Measurements from ENCODE around the gene AMDHD1.
A peak's percentile ranks its signal among the peaks of the same experiment; 100 is the strongest.

Gene AMDHD1

DNA sequence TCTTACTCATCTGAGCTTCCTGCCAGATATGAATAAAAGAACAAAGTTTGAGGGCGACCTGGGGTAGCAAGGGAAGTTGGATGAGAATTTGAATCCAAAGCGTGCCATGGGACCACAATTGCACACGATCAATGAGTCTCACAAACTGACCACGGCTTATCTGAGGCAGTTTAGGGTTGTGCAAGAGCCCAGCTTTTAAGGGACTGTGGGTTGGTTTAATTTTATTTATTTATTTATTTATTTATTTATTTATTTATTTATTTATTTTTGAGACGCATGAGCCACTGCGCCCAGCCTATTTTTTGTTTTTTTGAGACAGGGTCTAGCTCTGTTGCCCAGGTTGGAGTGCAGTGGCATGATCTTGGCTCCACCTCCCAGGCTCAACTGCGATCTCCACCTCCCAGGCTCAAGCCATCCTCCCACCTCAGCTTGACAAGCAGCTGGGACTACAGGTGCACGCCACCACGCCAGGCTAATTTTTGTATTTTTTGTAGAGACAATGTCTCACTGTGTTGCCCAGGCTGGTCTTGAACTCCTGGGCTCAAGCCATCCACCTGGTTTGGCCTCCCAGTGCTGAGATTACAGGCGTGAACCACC lies 1.1 kb downstream of the AMDHD1 start:
- Histone ChIP-seq H3K36me3 (ENCODE audit: control insufficient read depth, insufficient read depth, low read length) (no peaks in the 10 kb centered on the region), H3K4me3 (ENCODE audit: low read depth, low read length) (peak overlapping the region; percentile 89), H3K9ac (ENCODE audit: low read depth, low read length) (no peak overlapping the region), H3K9me3 (ENCODE audit: control insufficient read depth, insufficient read depth, low read length) (no peaks in the 10 kb centered on the region), H3K27me3 (ENCODE audit: control insufficient read depth, insufficient read depth, low read length) (peaks cover 8% of the 10 kb centered on the region), H3K4me1 (ENCODE audit: control insufficient read depth, insufficient read depth, low read length) (peaks cover 2% of the 10 kb centered on the region)

- no peaks in the 10 kb centered on the region for H3K36me3 ChIP-seq (ENCODE audit: control insufficient read depth, insufficient read depth, low read length)
- H3K9ac ChIP-seq (ENCODE audit: low read depth, low read length) = no peak overlapping the region
- H3K4me1 ChIP-seq (ENCODE audit: control insufficient read depth, insufficient read depth, low read length) = peaks cover 15% of the 10 kb centered on the region
- no peak overlapping the region for H3K4me3 ChIP-seq (ENCODE audit: low read depth, low read length)
- H3K9me3 ChIP-seq (ENCODE audit: control insufficient read depth, insufficient read depth, low read length) = no peaks in the 10 kb centered on the region
- H3K27me3 ChIP-seq (ENCODE audit: control insufficient read depth, insufficient read depth, low read length) = no peaks in the 10 kb centered on the region
Measured at GRCh38 chr12:95949477-95950206, 6.5 kb downstream of the AMDHD1 start.

GRCh38 chr12:95951515-95951914 lies 8.4 kb downstream of the AMDHD1 start:
- H3K4me1 ChIP-seq (ENCODE audit: control insufficient read depth, insufficient read depth, low read length) = peaks cover 15% of the 10 kb centered on the region
- H3K4me3 ChIP-seq (ENCODE audit: low read depth, low read length) = no peak overlapping the region
- no peaks in the 10 kb centered on the region for H3K9me3 ChIP-seq (ENCODE audit: control insufficient read depth, insufficient read depth, low read length)
- no peaks in the 10 kb centered on the region for H3K27me3 ChIP-seq (ENCODE audit: control insufficient read depth, insufficient read depth, low read length)
- no peak overlapping the region for H3K9ac ChIP-seq (ENCODE audit: low read depth, low read length)
- H3K36me3 ChIP-seq (ENCODE audit: control insufficient read depth, insufficient read depth, low read length) = no peaks in the 10 kb centered on the region

DNA sequence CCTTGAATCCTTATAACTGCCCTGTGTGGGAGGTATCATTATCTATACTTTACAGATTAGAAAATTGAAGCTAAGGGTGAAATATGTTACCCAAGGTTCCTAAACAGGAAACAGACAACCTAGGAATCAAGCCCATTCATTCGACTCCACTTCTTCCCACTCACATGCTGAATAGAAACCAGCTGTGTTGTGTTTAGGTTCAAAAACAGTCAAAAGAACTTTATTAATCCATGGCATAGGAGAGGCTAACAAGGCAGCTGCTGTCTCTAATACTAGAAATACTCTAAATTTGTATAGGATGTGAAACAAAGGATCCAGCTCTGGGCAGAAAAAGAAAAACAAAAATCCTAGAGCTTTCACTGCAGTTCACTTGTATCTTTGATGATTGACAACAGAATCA lies 9.9 kb downstream of the AMDHD1 start:
- peaks cover 21% of the 10 kb centered on the region for H3K4me1 ChIP-seq (ENCODE audit: control insufficient read depth, insufficient read depth, low read length)
- H3K9ac ChIP-seq (ENCODE audit: low read depth, low read length) = no peak overlapping the region
- H3K27me3 ChIP-seq (ENCODE audit: control insufficient read depth, insufficient read depth, low read length) = no peaks in the 10 kb centered on the region
- no peaks in the 10 kb centered on the region for H3K36me3 ChIP-seq (ENCODE audit: control insufficient read depth, insufficient read depth, low read length)
- H3K9me3 ChIP-seq (ENCODE audit: control insufficient read depth, insufficient read depth, low read length) = no peaks in the 10 kb centered on the region
- H3K4me3 ChIP-seq (ENCODE audit: low read depth, low read length) = no peak overlapping the region

GRCh38 chr12:95955549-95956159 lies 12.5 kb downstream of the AMDHD1 start:
- peaks cover 6% of the 10 kb centered on the region for H3K4me1 ChIP-seq (ENCODE audit: control insufficient read depth, insufficient read depth, low read length)
- H3K27me3 ChIP-seq (ENCODE audit: control insufficient read depth, insufficient read depth, low read length) = no peaks in the 10 kb centered on the region
- no peaks in the 10 kb centered on the region for H3K36me3 ChIP-seq (ENCODE audit: control insufficient read depth, insufficient read depth, low read length)
- H3K9me3 ChIP-seq (ENCODE audit: control insufficient read depth, insufficient read depth, low read length) = no peaks in the 10 kb centered on the region
- no peak overlapping the region for H3K4me3 ChIP-seq (ENCODE audit: low read depth, low read length)
- no peak overlapping the region for H3K9ac ChIP-seq (ENCODE audit: low read depth, low read length)

DNA sequence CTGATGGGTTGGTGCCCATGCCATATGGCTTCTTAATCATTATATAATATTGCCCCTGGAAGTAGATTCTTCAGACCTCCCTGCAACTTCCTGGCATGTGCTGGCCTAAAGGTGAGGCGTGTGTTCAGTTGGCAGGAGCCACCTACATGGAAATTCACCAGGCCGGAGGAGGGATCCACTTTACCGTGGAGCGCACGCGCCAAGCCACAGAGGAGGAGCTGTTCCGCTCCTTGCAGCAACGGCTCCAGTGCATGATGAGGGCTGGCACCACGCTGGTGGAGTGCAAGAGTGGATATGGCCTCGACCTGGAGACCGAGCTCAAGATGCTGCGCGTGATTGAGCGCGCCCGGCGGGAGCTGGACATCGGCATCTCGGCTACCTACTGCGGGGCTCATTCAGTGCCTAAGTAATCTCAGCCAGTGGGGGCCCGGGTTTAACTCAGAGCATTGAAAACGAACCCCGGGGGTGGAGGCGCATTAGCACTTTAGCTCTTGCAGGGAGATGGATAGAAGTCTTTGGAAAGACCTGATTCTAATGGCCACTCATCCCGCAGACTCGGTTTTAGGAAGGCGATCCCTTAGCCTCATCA lies 13.5 kb downstream of the AMDHD1 start:
- H3K36me3 ChIP-seq (ENCODE audit: control insufficient read depth, insufficient read depth, low read length) = no peaks in the 10 kb centered on the region
- H3K4me1 ChIP-seq (ENCODE audit: control insufficient read depth, insufficient read depth, low read length) = peaks cover 6% of the 10 kb centered on the region
- no peak overlapping the region for H3K9ac ChIP-seq (ENCODE audit: low read depth, low read length)
- no peak overlapping the region for H3K4me3 ChIP-seq (ENCODE audit: low read depth, low read length)
- H3K27me3 ChIP-seq (ENCODE audit: control insufficient read depth, insufficient read depth, low read length) = no peaks in the 10 kb centered on the region
- H3K9me3 ChIP-seq (ENCODE audit: control insufficient read depth, insufficient read depth, low read length) = no peaks in the 10 kb centered on the region

DNA sequence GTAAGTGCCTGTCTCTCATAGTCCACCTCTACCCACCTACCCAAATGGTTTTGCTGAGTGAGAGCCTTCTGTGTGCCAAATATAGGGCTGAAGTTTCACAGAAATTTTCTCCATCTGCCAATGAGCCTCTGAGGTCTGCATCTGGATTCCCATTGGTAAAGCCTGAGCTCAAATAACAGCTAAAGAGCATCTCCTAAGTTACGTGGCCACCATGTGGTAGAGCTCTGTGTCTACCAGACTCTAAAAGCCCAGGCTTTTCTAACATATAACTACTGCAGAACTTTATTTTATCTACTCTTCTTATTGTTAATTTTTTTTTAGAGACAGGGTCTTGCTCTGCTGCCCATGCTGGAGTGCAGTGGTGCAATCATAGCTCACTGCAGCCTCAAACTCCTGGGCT lies 16.0 kb downstream of the AMDHD1 start:
- Histone ChIP-seq H3K36me3 (ENCODE audit: control insufficient read depth, insufficient read depth, low read length) (no peaks in the 10 kb centered on the region), H3K27me3 (ENCODE audit: control insufficient read depth, insufficient read depth, low read length) (no peaks in the 10 kb centered on the region), H3K9me3 (ENCODE audit: control insufficient read depth, insufficient read depth, low read length) (no peaks in the 10 kb centered on the region), H3K9ac (ENCODE audit: low read depth, low read length) (no peak overlapping the region), H3K4me1 (ENCODE audit: control insufficient read depth, insufficient read depth, low read length) (peaks cover 6% of the 10 kb centered on the region), H3K4me3 (ENCODE audit: low read depth, low read length) (no peak overlapping the region)

DNA sequence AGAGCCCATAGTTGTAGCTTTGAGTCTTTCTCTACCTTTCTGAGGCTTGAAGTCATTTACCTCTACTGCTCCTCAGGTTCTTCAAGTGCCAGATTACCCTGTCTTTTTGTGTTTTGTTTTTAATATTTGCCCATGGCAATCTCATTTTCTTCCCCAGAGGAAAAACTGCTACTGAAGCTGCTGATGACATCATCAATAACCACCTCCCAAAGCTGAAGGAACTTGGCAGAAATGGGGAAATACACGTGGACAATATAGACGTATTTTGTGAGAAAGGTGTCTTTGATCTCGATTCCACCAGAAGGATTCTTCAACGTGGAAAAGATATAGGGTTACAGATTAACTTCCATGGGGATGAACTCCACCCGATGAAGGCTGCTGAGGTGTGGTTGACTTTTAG lies 17.1 kb downstream of the AMDHD1 start:
- H3K4me1 ChIP-seq (ENCODE audit: control insufficient read depth, insufficient read depth, low read length) = peaks cover 6% of the 10 kb centered on the region
- no peaks in the 10 kb centered on the region for H3K27me3 ChIP-seq (ENCODE audit: control insufficient read depth, insufficient read depth, low read length)
- H3K9me3 ChIP-seq (ENCODE audit: control insufficient read depth, insufficient read depth, low read length) = no peaks in the 10 kb centered on the region
- H3K36me3 ChIP-seq (ENCODE audit: control insufficient read depth, insufficient read depth, low read length) = no peaks in the 10 kb centered on the region
- H3K4me3 ChIP-seq (ENCODE audit: low read depth, low read length) = no peak overlapping the region
- no peak overlapping the region for H3K9ac ChIP-seq (ENCODE audit: low read depth, low read length)

- no peak overlapping the region for H3K9ac ChIP-seq (ENCODE audit: low read depth, low read length)
- H3K4me1 ChIP-seq (ENCODE audit: control insufficient read depth, insufficient read depth, low read length) = peaks cover 3% of the 10 kb centered on the region
- H3K27me3 ChIP-seq (ENCODE audit: control insufficient read depth, insufficient read depth, low read length) = no peaks in the 10 kb centered on the region
- H3K4me3 ChIP-seq (ENCODE audit: low read depth, low read length) = no peak overlapping the region
- no peaks in the 10 kb centered on the region for H3K9me3 ChIP-seq (ENCODE audit: control insufficient read depth, insufficient read depth, low read length)
- H3K36me3 ChIP-seq (ENCODE audit: control insufficient read depth, insufficient read depth, low read length) = no peaks in the 10 kb centered on the region
Measured at GRCh38 chr12:95962222-95962621, 19.1 kb downstream of the AMDHD1 start.

- Histone ChIP-seq H3K9ac (ENCODE audit: low read depth, low read length) (no peak overlapping the region), H3K27me3 (ENCODE audit: control insufficient read depth, insufficient read depth, low read length) (no peaks in the 10 kb centered on the region), H3K4me3 (ENCODE audit: low read depth, low read length) (no peak overlapping the region), H3K9me3 (ENCODE audit: control insufficient read depth, insufficient read depth, low read length) (no peaks in the 10 kb centered on the region), H3K4me1 (ENCODE audit: control insufficient read depth, insufficient read depth, low read length) (no peaks in the 10 kb centered on the region), H3K36me3 (ENCODE audit: control insufficient read depth, insufficient read depth, low read length) (no peaks in the 10 kb centered on the region)
Measured at GRCh38 chr12:95963096-95963495, 20.0 kb downstream of the AMDHD1 start.

GRCh38 chr12:95966287-95966870 lies 23.2 kb downstream of the AMDHD1 start:
- H3K9me3 ChIP-seq (ENCODE audit: control insufficient read depth, insufficient read depth, low read length) = no peaks in the 10 kb centered on the region
- no peak overlapping the region for H3K4me3 ChIP-seq (ENCODE audit: low read depth, low read length)
- no peaks in the 10 kb centered on the region for H3K36me3 ChIP-seq (ENCODE audit: control insufficient read depth, insufficient read depth, low read length)
- peaks cover 3% of the 10 kb centered on the region for H3K4me1 ChIP-seq (ENCODE audit: control insufficient read depth, insufficient read depth, low read length)
- H3K9ac ChIP-seq (ENCODE audit: low read depth, low read length) = no peak overlapping the region
- no peaks in the 10 kb centered on the region for H3K27me3 ChIP-seq (ENCODE audit: control insufficient read depth, insufficient read depth, low read length)
